ENCODE data around the gene PPP1R12C. TPM values are rescaled to one million over a fixed set of nuclear protein-coding genes. Genes with fewer than 3 reads are reported as not detected.
A peak's percentile ranks its signal among the peaks of the same experiment; 100 is the strongest.
"Not testable (repeated sequence)": the region's sequence is repeated elsewhere in the genome, so short reads cannot be mapped to it uniquely, and the experiment has no call there.

The PPP1R12C gene
- total RNA-seq, 1 donor from 2014 or later, result 24.5 TPM

DNA sequence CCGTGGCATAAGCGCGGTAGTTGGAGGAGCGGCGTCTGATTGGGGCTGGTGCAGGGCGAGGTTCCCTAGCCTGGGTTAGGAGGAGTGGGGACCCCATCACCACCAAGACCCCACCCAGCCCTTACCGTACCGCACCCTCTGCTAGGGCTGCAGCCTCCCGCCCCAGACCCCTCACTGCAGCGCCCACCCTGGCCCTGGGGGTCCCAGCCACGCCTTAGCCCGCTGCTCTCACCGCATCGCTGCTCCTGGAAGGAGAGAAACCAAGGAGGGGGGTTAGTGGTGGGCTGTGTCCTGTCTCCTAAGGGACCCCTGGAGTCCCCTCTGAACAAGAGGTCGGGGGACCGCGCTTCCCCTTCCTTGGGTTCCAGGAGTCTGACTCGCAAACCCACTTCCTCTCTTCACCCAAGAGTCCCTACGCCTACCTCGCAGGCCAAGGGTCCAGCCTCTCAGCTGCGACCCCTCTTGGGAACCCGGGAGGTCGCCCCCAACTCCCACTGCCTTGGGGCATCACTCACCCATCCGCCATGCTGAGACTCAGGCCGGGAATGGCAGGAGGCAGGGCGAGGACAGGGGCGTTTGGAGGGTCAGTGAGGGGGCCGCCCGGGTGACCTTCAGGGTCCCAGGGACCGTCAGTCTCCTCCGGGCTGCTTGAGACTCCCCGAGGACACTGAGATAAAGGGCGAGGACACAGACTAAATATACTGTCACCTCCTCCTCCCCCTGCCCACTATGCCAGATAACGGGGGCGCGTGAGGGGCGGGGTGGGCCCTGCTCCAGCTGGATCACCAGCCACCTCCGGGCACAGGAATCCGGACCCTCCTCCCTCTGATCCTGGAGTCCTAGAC is 39.8 kb upstream of the PPP1R12C start, which contains the start of gene TNNI3:
Gene TNNI3 (minus strand): TSS at position 669 of the 845 bp plus-strand sequence. CDS start 143 bp downstream, at position 526.
- no peaks in the 10 kb centered on the region for H3K36me3 ChIP-seq (ENCODE audit: control insufficient read depth in 3 of 3, insufficient read depth in 3 of 3, low read length in 3 of 3)
- peak within 1 kb of the TSS in 1 of 3 donors; percentile 56 for H3K4me3 ChIP-seq (ENCODE audit: low read length in 3 of 3)
- peak within 1 kb of the TSS in 1 of 3 donors; percentile 16 for H3K9ac ChIP-seq (ENCODE audit: low read depth in 1 of 3, low read length in 3 of 3)
- H3K27ac ChIP-seq (ENCODE audit: low read depth, low read length), result peak within 1 kb of the TSS; percentile 47
- H3K27me3 ChIP-seq (ENCODE audit: control insufficient read depth in 3 of 3, insufficient read depth in 3 of 3, low read length in 3 of 3), result peaks cover 29 to 32% (median 30%) of the 10 kb centered on the region in 3 donors
- no peaks in the 10 kb centered on the region for H3K9me3 ChIP-seq (ENCODE audit: control insufficient read depth in 3 of 3, low read length in 3 of 3)
- peaks cover 10 to 28% (median 15%) of the 10 kb centered on the region in 3 donors for H3K4me1 ChIP-seq (ENCODE audit: control insufficient read depth in 3 of 3, insufficient read depth in 3 of 3, low read length in 3 of 3)

DNA sequence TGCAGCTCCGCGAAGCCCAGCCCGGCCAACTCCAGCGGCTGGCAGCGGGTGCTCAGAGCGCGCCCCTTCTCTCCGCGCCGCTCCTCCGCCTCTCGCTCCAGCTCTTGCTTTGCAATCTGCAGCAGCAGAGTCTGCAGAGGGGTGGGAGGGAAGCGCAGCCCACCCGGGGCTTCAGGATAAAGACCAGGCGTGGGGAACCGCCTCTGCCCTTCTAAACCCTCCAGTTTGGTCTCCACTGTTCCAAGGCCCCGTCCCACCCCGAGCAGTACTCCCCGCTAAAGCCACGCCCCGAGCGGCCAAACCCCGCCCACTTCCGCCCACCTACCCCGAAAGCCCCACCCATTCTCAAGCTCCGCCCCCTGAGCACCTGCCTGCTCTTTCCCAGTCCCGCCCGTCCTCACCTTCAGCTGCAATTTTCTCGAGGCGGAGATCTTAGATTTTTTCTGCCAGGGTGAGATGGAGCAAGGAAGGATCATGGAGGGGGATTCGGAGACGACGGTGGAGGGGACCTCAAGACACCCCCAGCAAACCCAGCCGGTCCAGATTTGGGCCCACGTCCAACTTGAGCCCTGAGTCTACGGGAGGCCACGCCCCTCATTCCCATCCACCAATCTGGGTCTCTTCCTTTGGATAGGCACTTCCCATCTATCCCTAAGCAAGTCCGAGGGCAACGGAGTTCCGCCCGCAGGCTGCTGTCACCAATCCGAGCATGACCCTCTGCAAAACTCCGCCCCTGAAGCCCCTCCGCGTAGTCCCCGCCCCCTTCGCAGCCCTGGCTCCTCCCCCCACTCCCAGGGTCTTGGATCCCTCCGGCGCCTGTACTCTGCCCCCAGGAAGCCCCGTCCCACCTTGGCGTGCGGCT is 39.0 kb upstream of the PPP1R12C start:
- Histone ChIP-seq H3K4me3 (ENCODE audit: low read length in 3 of 3) (peak overlapping the region in 1 of 3 donors; percentile 56), H3K36me3 (ENCODE audit: control insufficient read depth in 3 of 3, insufficient read depth in 3 of 3, low read length in 3 of 3) (no peaks in the 10 kb centered on the region), H3K4me1 (ENCODE audit: control insufficient read depth in 3 of 3, insufficient read depth in 3 of 3, low read length in 3 of 3) (peaks cover 13 to 28% (median 19%) of the 10 kb centered on the region in 3 donors), H3K27me3 (ENCODE audit: control insufficient read depth in 3 of 3, insufficient read depth in 3 of 3, low read length in 3 of 3) (peaks cover 22 to 24% (median 22%) of the 10 kb centered on the region in 3 donors), H3K9me3 (ENCODE audit: control insufficient read depth in 3 of 3, low read length in 3 of 3) (no peaks in the 10 kb centered on the region), H3K27ac (ENCODE audit: low read depth, low read length) (no peak overlapping the region), H3K9ac (ENCODE audit: low read depth in 1 of 3, low read length in 3 of 3) (peak overlapping the region in 1 of 3 donors; percentile 71)

DNA sequence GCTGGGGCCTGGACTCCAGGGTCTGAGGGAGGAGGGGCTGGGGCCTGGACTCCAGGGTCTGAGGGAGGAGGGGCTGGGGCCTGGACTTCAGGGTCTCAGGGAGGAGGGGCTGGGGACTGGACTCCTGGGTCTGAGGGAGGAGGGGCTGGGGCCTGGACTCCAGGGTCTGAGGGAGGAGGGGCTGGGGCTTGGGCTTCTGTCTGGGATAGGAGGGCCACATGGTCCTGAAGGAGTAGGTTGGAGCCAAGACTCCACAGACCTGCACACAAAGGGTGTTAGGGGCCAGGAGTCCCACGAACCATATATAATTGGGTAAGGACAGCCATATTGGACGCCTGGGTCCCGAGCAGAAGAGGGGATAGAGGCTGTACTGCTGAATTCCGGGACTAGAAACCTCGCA is 38.3 kb upstream of the PPP1R12C start:
- Histone ChIP-seq H3K9ac (ENCODE audit: low read depth in 1 of 3, low read length in 3 of 3) (peak overlapping the region in 1 of 3 donors; percentile 71), H3K4me3 (ENCODE audit: low read length in 3 of 3) (peak overlapping the region in 1 of 3 donors; percentile 56), H3K27me3 (ENCODE audit: control insufficient read depth in 3 of 3, insufficient read depth in 3 of 3, low read length in 3 of 3) (peaks cover 18 to 19% (median 18%) of the 10 kb centered on the region in 3 donors), H3K4me1 (ENCODE audit: control insufficient read depth in 3 of 3, insufficient read depth in 3 of 3, low read length in 3 of 3) (peaks cover 13 to 28% (median 22%) of the 10 kb centered on the region in 3 donors)
- not testable (repeated sequence) for H3K36me3 ChIP-seq (ENCODE audit: control insufficient read depth in 3 of 3, insufficient read depth in 3 of 3, low read length in 3 of 3); H3K9me3 ChIP-seq (ENCODE audit: control insufficient read depth in 3 of 3, low read length in 3 of 3); H3K27ac ChIP-seq (ENCODE audit: low read depth, low read length)

DNA sequence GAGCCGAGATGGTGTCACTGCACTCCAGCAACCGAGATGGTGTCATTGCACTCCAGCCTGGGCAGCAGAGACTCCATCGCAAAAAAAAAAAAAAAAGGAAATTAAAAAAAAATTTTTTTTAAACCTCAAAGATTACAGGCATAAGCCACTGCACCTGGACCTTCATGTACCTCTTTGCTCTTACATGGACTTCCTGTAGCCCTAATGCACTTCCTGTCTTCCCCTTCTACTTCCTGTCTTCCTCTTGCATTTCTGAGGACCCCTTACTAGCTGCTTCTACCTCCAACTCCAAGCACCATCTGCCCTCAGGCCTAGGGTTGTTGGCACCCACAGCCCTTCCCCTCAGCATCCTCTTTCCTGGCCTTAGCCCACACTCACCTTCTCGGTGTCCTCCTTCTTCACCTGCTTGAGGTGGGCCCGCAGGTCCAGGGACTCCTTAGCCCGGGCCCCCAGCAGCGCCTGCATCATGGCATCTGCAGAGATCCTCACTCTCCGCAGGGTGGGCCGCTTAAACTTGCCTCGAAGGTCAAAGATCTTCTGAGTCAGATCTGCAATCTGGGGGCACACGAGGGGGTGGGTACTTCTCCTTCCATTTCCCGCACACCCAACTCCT is 36.3 kb upstream of the PPP1R12C start:
- peaks cover 16 to 21% (median 16%) of the 10 kb centered on the region in 3 donors for H3K27me3 ChIP-seq (ENCODE audit: control insufficient read depth in 3 of 3, insufficient read depth in 3 of 3, low read length in 3 of 3)
- H3K9ac ChIP-seq (ENCODE audit: low read depth in 1 of 3, low read length in 3 of 3), result no peak overlapping the region
- no peaks in the 10 kb centered on the region for H3K9me3 ChIP-seq (ENCODE audit: control insufficient read depth in 3 of 3, low read length in 3 of 3)
- H3K4me3 ChIP-seq (ENCODE audit: low read length in 3 of 3), result no peak overlapping the region
- peaks cover 6 to 23% (median 14%) of the 10 kb centered on the region in 3 donors for H3K4me1 ChIP-seq (ENCODE audit: control insufficient read depth in 3 of 3, insufficient read depth in 3 of 3, low read length in 3 of 3)
- no peak overlapping the region for H3K27ac ChIP-seq (ENCODE audit: low read depth, low read length)
- H3K36me3 ChIP-seq (ENCODE audit: control insufficient read depth in 3 of 3, insufficient read depth in 3 of 3, low read length in 3 of 3), result no peaks in the 10 kb centered on the region

DNA sequence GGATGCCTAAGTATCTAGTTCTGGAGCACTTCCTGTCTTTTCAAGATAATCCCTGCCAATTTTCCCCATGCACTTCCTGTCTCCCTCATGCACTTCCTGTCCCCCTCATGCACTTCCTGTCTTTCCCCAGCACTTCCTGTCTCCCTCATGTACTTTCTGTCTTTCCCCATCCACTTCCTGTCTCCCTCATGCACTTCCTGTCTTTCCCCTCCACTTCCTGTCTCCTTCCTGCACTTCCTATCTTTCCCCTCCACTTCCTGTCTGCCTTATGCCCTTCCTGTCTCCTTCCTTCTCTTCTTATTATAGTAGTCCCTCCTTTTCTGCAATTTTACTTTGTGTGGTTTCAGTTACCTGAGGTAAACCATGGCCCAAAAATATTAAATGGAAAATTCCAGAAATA is 34.6 kb upstream of the PPP1R12C start:
- Histone ChIP-seq H3K36me3 (ENCODE audit: control insufficient read depth in 3 of 3, insufficient read depth in 3 of 3, low read length in 3 of 3) (peaks cover 0 to 6% (median 0%) of the 10 kb centered on the region in 3 donors), H3K4me3 (ENCODE audit: low read length in 3 of 3) (no peak overlapping the region), H3K27me3 (ENCODE audit: control insufficient read depth in 3 of 3, insufficient read depth in 3 of 3, low read length in 3 of 3) (peaks cover 13 to 23% (median 14%) of the 10 kb centered on the region in 3 donors), H3K4me1 (ENCODE audit: control insufficient read depth in 3 of 3, insufficient read depth in 3 of 3, low read length in 3 of 3) (peaks cover 6 to 19% (median 8%) of the 10 kb centered on the region in 3 donors), H3K9ac (ENCODE audit: low read depth in 1 of 3, low read length in 3 of 3) (no peak overlapping the region), H3K9me3 (ENCODE audit: control insufficient read depth in 3 of 3, low read length in 3 of 3) (no peaks in the 10 kb centered on the region), H3K27ac (ENCODE audit: low read depth, low read length) (no peak overlapping the region)

DNA sequence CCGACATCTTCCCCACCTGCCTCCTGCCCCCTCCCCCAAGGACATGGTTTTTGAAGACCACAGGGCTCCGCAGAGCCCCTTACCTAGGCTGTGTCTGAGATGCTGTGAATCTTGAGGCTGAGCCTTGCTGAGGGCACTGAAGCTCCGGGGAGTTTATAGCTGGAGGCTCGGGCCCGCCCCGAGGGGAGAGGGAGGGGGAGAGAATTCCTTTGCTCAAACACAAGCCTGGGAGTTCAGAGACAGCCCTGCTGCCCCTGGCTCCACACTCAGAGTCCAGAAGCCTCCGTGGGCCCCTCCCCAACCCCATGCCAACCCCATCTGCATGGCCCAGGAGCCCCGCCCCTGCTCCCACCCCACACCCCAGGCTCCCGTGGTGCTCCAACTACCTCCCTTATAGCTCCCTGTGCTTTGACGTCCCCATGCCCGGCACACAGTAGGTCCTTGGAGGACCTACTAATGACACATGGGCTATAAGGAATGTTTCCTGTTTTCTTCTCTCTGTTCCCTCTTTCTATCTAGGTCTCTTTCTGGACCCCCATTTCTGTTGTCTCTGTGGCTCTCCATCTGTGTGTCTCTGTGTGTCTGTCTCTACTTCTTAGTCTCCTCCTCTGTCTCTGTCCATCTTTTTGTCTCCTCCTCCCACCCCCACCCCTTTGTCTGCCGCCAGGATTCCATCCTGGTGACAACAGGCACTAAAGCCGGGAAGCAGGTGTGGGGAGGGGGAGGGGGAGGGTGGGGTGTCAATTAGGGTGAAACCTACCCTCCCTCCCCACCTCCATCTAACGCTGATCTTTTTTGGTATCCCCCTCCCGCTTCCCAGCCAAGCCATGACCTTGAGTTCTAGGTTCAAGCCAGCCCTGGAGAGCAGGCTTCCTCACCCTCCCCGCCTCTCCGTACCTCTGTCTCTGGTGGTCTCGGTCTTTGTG is 31.9 kb upstream of the PPP1R12C start, which contains the start of gene TNNT1:
Gene TNNT1 (minus strand): TSS at position 129 of the 926 bp plus-strand sequence. CDS start 2,049 bp downstream, outside the sequence.
- H3K27me3 ChIP-seq (ENCODE audit: control insufficient read depth in 3 of 3, insufficient read depth in 3 of 3, low read length in 3 of 3), result peaks cover 19 to 29% (median 22%) of the 10 kb centered on the region in 3 donors

DNA sequence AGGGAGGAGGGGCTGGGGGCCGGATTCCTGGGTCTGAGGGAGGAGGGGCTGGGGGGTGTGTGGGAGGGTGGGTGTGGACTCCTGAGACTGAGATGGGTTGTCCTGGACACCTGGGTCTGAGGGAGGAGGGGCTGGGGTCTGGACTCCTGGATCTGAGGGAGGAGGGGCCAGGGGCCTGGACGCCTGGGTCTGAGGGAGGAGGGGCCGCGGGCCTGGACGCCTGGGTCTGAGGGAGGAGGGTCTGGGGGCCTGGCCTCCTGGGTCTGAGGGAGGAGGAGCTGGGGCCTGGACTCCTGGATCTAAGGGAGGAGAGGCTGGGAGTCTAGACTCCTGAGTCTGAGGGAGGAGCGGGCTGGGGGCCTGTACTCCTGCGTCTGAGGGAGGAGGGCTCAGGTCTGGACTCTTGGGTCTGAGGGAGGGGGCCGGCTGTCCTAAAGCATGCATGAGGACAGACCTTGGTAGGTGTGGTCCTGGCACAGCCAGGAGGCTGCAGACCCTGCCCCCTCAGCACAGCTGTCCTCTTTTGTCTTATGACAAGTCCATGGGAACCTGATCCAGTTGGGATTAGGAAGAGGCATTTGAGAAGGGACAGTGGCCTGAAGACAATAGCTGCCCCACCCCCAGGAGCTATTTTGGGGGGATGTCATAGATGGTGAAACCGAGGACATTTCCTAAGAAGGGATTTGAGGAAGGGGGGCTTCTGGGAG is 30.3 kb upstream of the PPP1R12C start:
- H3K4me1 ChIP-seq (ENCODE audit: control insufficient read depth in 3 of 3, insufficient read depth in 3 of 3, low read length in 3 of 3), result peaks cover 4 to 29% (median 18%) of the 10 kb centered on the region in 3 donors
- H3K4me3 ChIP-seq (ENCODE audit: low read length in 3 of 3), result peak overlapping the region in 2 of 3 donors; percentile 67 to 85
- no peaks in the 10 kb centered on the region for H3K9me3 ChIP-seq (ENCODE audit: control insufficient read depth in 3 of 3, low read length in 3 of 3)
- H3K9ac ChIP-seq (ENCODE audit: low read depth in 1 of 3, low read length in 3 of 3), result peak overlapping the region; percentile 69 to 94 (median 82)
- peaks cover 0 to 30% (median 10%) of the 10 kb centered on the region in 3 donors for H3K36me3 ChIP-seq (ENCODE audit: control insufficient read depth in 3 of 3, insufficient read depth in 3 of 3, low read length in 3 of 3)
- H3K27me3 ChIP-seq (ENCODE audit: control insufficient read depth in 3 of 3, insufficient read depth in 3 of 3, low read length in 3 of 3), result peaks cover 20 to 37% (median 25%) of the 10 kb centered on the region in 3 donors
- H3K27ac ChIP-seq (ENCODE audit: low read depth, low read length), result peak overlapping the region; percentile 96

More for the DNA sequence above, 31.9 kb upstream of the PPP1R12C start, which contains the start of gene TNNT1:
- H3K4me1 ChIP-seq (ENCODE audit: control insufficient read depth in 3 of 3, insufficient read depth in 3 of 3, low read length in 3 of 3), result peaks cover 4 to 21% (median 13%) of the 10 kb centered on the region in 3 donors
- H3K4me3 ChIP-seq (ENCODE audit: low read length in 3 of 3), result peak within 1 kb of the TSS; percentile 67 to 85 (median 70)
- H3K36me3 ChIP-seq (ENCODE audit: control insufficient read depth in 3 of 3, insufficient read depth in 3 of 3, low read length in 3 of 3), result peaks cover 0 to 26% (median 9%) of the 10 kb centered on the region in 3 donors
- no peaks in the 10 kb centered on the region for H3K9me3 ChIP-seq (ENCODE audit: control insufficient read depth in 3 of 3, low read length in 3 of 3)
- peak within 1 kb of the TSS; percentile 96 for H3K27ac ChIP-seq (ENCODE audit: low read depth, low read length)
- peak within 1 kb of the TSS; percentile 73 to 94 (median 82) for H3K9ac ChIP-seq (ENCODE audit: low read depth in 1 of 3, low read length in 3 of 3)

DNA sequence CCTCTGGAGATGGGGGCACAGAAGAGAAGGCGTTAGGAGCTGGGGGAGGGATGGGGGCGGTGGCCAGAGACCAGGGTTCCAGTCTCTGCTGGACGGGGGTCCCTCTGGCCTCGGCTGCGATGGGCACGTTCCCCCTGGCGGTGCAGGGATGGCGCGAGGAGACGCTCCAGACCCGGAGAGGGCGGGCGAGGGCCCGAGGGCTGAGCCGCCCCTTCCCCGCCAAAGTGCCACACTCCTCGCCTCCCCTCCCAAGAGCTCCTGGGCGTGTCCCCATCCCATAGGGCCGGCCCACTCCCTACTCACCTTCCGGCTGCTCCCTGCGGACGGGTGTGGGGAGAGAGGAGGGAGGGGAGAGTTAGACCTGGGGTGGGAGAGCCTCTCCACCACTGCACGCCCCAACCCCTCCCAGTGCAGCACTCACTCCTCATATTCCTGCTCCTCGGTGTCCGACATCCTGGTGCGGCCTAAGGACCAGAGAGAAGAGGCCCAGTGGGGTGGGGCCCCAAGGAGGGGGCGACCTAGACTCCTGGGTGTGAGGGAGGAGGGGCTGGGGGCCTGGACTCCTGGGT is 29.4 kb upstream of the PPP1R12C start:
- Histone ChIP-seq H3K27me3 (ENCODE audit: control insufficient read depth in 3 of 3, insufficient read depth in 3 of 3, low read length in 3 of 3) (peaks cover 20 to 37% (median 27%) of the 10 kb centered on the region in 3 donors), H3K4me3 (ENCODE audit: low read length in 3 of 3) (peak overlapping the region; percentile 59 to 78 (median 67)), H3K9ac (ENCODE audit: low read depth in 1 of 3, low read length in 3 of 3) (peak overlapping the region; percentile 33 to 87 (median 69)), H3K36me3 (ENCODE audit: control insufficient read depth in 3 of 3, insufficient read depth in 3 of 3, low read length in 3 of 3) (peaks cover 0 to 30% (median 10%) of the 10 kb centered on the region in 3 donors), H3K27ac (ENCODE audit: low read depth, low read length) (peak overlapping the region; percentile 96), H3K4me1 (ENCODE audit: control insufficient read depth in 3 of 3, insufficient read depth in 3 of 3, low read length in 3 of 3) (peaks cover 4 to 28% (median 19%) of the 10 kb centered on the region in 3 donors), H3K9me3 (ENCODE audit: control insufficient read depth in 3 of 3, low read length in 3 of 3) (no peaks in the 10 kb centered on the region)

All from skeletal muscle tissue (tissue), 4 donors.